Measurements from ENCODE around the gene SPOCK3. TPM values are rescaled to one million over a fixed set of nuclear protein-coding genes. Genes with fewer than 3 reads are reported as not detected.
"Not testable (repeated sequence)": the region's sequence is repeated elsewhere in the genome, so short reads cannot be mapped to it uniquely, and the experiment has no call there.

SPOCK3 gene
- total RNA-seq, 2 experiments from 2014 or later = not detected

GRCh38 chr4:166734797-166735196 is 499.5 kb downstream of the SPOCK3 start:
- intact Hi-C loops (cut with micrococcal nuclease) = no loop called here

GRCh38 chr4:166733686-166734085 is 500.6 kb downstream of the SPOCK3 start:
- CTCF ChIA-PET = no interaction called here
- no peak for DNase-seq
- Mint-ChIP-seq H3K27me3 (ENCODE audit: low read depth) (no peaks in the 10 kb centered on the region), H3K4me1 (ENCODE audit: low read depth) (no peaks in the 10 kb centered on the region), H3K4me3 (no peak overlapping the region), H3K27ac (no peak overlapping the region), H3K36me3 (ENCODE audit: low read depth) (no peaks in the 10 kb centered on the region), H3K9me3 (peaks cover 2% of the 10 kb centered on the region)
- intact Hi-C loops (cut with micrococcal nuclease) = no loop called here

More at GRCh38 chr4:166734797-166735196, 499.5 kb downstream of the SPOCK3 start:
- CTCF ChIA-PET = no interaction called here
- Mint-ChIP-seq H3K27me3 (ENCODE audit: low read depth) (no peaks in the 10 kb centered on the region), H3K4me3 (no peak overlapping the region), H3K36me3 (ENCODE audit: low read depth) (no peaks in the 10 kb centered on the region), H3K9me3 (peaks cover 2% of the 10 kb centered on the region), H3K27ac (no peak overlapping the region), H3K4me1 (ENCODE audit: low read depth) (no peaks in the 10 kb centered on the region)
- DNase-seq = no peak

- no peak for DNase-seq
- Mint-ChIP-seq H3K4me1 (ENCODE audit: low read depth) (no peaks in the 10 kb centered on the region), H3K36me3 (ENCODE audit: low read depth) (no peaks in the 10 kb centered on the region), H3K4me3 (no peak overlapping the region), H3K27ac (no peak overlapping the region), H3K9me3 (peaks cover 5% of the 10 kb centered on the region), H3K27me3 (ENCODE audit: low read depth) (no peaks in the 10 kb centered on the region)
- CTCF ChIA-PET = interaction anchor here (0.6 kb wide), 1 partner anchor 1043 kb away, joined by 4 read pairs; no protein-coding TSS in a partner anchor
- intact Hi-C loops (cut with micrococcal nuclease) = no loop called here
These were observed 507.5 kb downstream of the SPOCK3 start for GRCh38 chr4:166726832-166727231.

GRCh38 chr4:166724369-166724768 is 509.9 kb downstream of the SPOCK3 start:
- CTCF ChIA-PET = no interaction called here
- intact Hi-C loops (cut with micrococcal nuclease) = no loop called here
- H3K4me1 Mint-ChIP-seq (ENCODE audit: low read depth) = no peaks in the 10 kb centered on the region

GRCh38 chr4:166723532-166724140 is 510.7 kb downstream of the SPOCK3 start:
- H3K36me3 Mint-ChIP-seq (ENCODE audit: low read depth) = no peaks in the 10 kb centered on the region
- H3K9me3 Mint-ChIP-seq = peaks cover 7% of the 10 kb centered on the region
- no peak overlapping the region for H3K27ac Mint-ChIP-seq
- CTCF ChIA-PET = no interaction called here
- H3K4me1 Mint-ChIP-seq (ENCODE audit: low read depth) = no peaks in the 10 kb centered on the region
- intact Hi-C loops (cut with micrococcal nuclease) = no loop called here
- H3K4me3 Mint-ChIP-seq = no peak overlapping the region
- no peak for DNase-seq
- H3K27me3 Mint-ChIP-seq (ENCODE audit: low read depth) = no peaks in the 10 kb centered on the region

More at GRCh38 chr4:166724369-166724768, 509.9 kb downstream of the SPOCK3 start:
- H3K4me3 Mint-ChIP-seq = no peak overlapping the region
- H3K9me3 Mint-ChIP-seq = peaks cover 7% of the 10 kb centered on the region
- no peaks in the 10 kb centered on the region for H3K27me3 Mint-ChIP-seq (ENCODE audit: low read depth)
- DNase-seq = no peak
- no peak overlapping the region for H3K27ac Mint-ChIP-seq
- no peaks in the 10 kb centered on the region for H3K36me3 Mint-ChIP-seq (ENCODE audit: low read depth)

GRCh38 chr4:166715748-166716713 is 518.3 kb downstream of the SPOCK3 start:
- H3K27me3 Mint-ChIP-seq (ENCODE audit: low read depth); DNase-seq; H3K4me3 Mint-ChIP-seq; H3K27ac Mint-ChIP-seq; CTCF ChIA-PET; H3K36me3 Mint-ChIP-seq (ENCODE audit: low read depth); H3K4me1 Mint-ChIP-seq (ENCODE audit: low read depth); intact Hi-C loops (cut with micrococcal nuclease): not testable (repeated sequence)
- H3K9me3 Mint-ChIP-seq = peaks cover 14% of the 10 kb centered on the region

- no peaks in the 10 kb centered on the region for H3K27me3 Mint-ChIP-seq (ENCODE audit: low read depth)
- no peak for DNase-seq
- intact Hi-C loops (cut with micrococcal nuclease) = no loop called here
- peaks cover 22% of the 10 kb centered on the region for H3K9me3 Mint-ChIP-seq
- CTCF ChIA-PET = no interaction called here
- no peaks in the 10 kb centered on the region for H3K36me3 Mint-ChIP-seq (ENCODE audit: low read depth)
- H3K4me1 Mint-ChIP-seq (ENCODE audit: low read depth) = no peaks in the 10 kb centered on the region
- H3K27ac Mint-ChIP-seq = no peak overlapping the region
- no peak overlapping the region for H3K4me3 Mint-ChIP-seq
These were observed 533.7 kb downstream of the SPOCK3 start for GRCh38 chr4:166700592-166700991.

- intact Hi-C loops (cut with micrococcal nuclease) = no loop called here
- Mint-ChIP-seq H3K4me1 (ENCODE audit: low read depth) (no peaks in the 10 kb centered on the region), H3K27me3 (ENCODE audit: low read depth) (no peaks in the 10 kb centered on the region), H3K27ac (no peak overlapping the region), H3K4me3 (no peak overlapping the region), H3K9me3 (peaks cover 2% of the 10 kb centered on the region), H3K36me3 (ENCODE audit: low read depth) (no peaks in the 10 kb centered on the region)
- no peak for DNase-seq
- CTCF ChIA-PET = no interaction called here
These were observed 545.5 kb downstream of the SPOCK3 start for GRCh38 chr4:166688835-166689234.

GRCh38 chr4:166687828-166688227 is 546.5 kb downstream of the SPOCK3 start:
- Mint-ChIP-seq H3K9me3 (peaks cover 2% of the 10 kb centered on the region), H3K4me3 (no peak overlapping the region), H3K27me3 (ENCODE audit: low read depth) (no peaks in the 10 kb centered on the region), H3K27ac (no peak overlapping the region), H3K4me1 (ENCODE audit: low read depth) (no peaks in the 10 kb centered on the region), H3K36me3 (ENCODE audit: low read depth) (no peaks in the 10 kb centered on the region)
- intact Hi-C loops (cut with micrococcal nuclease) = no loop called here
- CTCF ChIA-PET = no interaction called here
- no peak for DNase-seq

Measured in activated naive CD4-positive, alpha-beta T cell treated with anti-CD3 and anti-CD28 coated beads for 36 hours (primary cell).